RKO (cell line): ENCODE data around the gene ZNF32.

Source experiments
- DNase-seq: peaks from one replicate; pipeline ENCODE4 v3.0.0-alpha.2; 2016; ENCODE audit warnings: low spot score

The ZNF32 gene, protein sequence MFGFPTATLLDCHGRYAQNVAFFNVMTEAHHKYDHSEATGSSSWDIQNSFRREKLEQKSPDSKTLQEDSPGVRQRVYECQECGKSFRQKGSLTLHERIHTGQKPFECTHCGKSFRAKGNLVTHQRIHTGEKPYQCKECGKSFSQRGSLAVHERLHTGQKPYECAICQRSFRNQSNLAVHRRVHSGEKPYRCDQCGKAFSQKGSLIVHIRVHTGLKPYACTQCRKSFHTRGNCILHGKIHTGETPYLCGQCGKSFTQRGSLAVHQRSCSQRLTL

DNA sequence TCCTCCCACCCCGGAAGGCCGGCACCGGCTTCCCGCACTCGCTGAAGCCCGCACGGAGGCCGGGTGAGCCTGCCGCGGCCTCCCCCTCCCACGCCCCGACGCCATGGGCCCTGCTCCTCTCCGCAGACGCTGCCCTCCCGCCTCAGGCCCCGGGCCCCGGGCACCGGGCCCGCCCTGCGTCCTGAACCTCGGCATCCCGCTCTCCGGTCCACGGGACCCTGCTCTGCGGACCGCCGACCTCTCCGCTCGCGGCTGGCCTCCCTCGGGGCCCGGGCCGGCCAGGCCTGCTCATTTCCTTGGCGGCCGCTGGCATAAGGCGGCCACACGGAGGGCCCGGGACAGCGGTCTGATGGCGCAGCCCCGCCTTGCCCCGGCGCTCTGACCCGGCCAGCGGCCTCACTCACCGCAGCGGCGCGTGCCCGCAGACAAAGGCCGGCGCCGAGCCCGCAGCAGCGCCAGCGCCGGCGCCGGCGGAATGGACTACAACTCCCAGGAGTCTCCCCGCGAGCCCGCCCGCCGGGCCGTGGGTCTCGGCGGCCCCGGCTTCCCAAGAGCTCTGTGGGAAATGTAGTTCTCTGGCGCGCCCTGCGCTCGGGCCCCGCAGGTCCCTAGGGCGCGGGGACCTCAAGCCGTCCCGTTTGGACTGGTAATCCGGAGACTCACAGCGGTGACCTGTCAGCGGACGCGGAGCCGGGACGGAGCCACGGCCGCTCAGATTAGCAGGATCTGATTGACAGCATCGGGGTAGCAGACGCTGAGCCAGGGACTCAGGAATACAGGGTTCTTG, at the start of gene ZNF32:
Gene ZNF32, minus strand, starts transcription at position 484 of the 787 bp plus-strand sequence. CDS start 2,748 bp downstream, outside the sequence.
- peak; percentile 89 for DNase-seq

DNA sequence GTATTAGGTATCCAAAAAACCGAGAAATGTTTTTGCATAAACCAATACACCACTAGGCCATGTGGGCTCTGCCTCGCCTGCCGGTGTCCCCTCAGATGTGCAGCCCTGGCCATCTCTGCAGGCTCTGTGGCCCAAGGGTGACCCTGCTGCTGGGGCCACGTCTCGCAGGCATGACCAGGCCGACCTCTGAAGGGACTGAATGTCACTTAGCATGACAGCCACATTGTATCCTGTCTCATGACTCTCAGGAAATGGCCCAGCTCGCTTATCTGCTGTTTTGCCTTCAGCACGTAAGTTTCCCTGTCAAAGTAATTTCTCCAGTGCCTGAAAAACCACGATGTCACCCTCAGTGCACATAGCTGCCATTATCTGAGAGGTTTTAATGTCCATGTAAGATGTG, 49.5 kb upstream of the ZNF32 start:
- no peak for DNase-seq

DNA sequence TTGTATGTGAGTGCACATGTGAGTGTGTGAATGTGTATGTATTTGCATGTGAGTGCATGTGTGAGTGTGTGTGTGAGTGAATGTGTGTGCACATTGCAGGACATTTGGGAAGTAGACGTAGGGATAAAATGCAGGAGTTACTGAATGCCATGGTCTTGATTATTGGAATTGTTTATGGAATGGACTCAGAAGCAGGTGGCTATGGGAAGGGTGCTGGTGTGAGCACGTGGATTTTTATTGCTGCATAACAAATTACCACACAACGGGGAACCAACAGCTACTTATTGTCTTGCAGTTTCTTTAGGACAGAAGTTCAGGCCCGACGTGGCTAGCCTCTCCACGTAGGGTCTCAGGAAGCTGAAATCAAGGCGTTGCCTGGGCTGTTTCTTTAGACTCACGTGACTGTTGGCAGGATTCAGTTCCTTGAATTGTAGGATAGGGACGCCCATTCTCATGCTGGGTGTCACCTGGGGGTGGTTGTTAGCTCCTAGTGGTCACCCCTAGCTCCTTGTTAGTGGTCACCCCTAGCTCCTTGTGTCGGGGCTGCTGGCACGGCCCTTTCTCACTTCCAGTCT, 48.3 kb upstream of the ZNF32 start:
- DNase-seq, result no peak

DNA sequence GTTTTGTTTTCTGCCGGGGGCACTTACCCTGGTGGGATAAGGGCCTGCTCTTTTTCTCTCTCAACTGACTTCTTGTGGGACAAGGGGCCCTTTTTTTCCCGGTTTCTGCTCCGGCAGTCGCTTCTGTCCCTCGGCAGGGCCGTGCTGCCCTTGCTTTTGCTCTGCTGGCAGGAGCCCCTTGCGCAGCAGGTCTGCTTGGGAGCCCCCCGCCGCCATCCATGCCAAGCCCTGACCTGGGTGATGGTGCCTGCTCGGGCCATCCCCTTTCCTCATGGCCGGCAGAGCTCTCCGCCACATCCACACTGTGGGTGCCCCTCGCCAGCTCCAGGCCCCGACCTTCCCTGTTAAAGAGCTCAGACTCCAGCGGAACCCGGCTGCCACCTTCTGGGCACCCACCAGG, 47.0 kb upstream of the ZNF32 start:
- DNase-seq, result no peak

DNA sequence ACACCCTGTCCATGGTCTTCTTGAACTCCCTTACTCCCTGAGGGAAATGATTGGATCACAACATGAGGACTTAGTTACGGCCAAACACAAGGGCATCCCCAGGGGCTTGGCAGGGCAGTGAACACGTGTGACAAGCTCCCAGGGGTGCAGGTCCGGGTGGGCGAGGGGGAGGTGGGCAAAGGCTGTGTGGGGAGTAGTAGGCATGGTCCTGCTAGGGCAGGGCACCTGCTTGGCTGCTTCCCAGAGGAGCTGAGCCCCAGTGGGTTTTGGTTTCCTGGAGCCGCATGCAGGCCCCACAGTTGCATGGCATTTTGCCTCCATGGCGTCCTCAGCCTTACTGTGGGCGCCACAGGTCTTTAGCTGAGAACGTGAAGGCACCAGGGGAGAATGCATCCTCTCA, 46.6 kb upstream of the ZNF32 start:
- no peak for DNase-seq

DNA sequence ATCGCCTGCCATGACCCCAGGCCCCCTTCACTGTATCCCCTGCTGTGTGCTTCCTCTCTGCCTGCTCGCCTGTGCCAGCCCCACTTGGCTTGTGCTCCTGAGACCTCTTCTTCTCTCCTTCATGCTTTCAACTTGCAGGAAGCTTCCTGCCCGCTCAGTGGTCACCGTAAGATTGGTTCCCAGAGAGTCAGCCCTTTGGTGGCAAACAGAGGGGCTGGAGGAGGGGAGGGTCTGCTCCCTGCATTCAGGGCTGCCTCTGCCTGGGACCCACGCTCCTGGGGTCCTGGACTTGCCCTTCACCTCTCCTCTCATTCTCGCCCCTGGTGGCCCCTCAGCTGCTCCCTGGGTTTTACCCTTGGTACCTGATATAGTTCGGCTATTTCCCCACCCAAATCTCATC, 45.8 kb upstream of the ZNF32 start:
- DNase-seq, result no peak

DNA sequence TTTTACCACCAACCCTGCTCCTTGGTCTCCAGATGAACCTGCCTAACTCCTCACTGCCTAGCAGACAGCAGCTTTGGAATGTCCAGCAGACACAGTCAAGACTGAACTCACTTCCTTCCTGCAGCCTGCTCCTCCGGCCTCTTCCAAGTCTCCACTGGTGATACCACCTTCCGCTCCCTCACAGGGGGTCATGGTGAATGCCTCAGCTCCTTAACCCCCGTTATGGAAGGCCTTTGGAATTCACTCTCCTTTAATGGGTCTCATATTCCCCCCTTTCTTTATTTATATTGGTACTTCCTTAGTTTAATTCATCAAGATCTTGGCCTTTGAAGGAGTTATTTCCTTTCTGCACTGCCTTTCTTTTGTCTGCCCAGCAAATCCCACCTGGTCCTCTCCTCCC, 44.9 kb upstream of the ZNF32 start:
- no peak for DNase-seq

DNA sequence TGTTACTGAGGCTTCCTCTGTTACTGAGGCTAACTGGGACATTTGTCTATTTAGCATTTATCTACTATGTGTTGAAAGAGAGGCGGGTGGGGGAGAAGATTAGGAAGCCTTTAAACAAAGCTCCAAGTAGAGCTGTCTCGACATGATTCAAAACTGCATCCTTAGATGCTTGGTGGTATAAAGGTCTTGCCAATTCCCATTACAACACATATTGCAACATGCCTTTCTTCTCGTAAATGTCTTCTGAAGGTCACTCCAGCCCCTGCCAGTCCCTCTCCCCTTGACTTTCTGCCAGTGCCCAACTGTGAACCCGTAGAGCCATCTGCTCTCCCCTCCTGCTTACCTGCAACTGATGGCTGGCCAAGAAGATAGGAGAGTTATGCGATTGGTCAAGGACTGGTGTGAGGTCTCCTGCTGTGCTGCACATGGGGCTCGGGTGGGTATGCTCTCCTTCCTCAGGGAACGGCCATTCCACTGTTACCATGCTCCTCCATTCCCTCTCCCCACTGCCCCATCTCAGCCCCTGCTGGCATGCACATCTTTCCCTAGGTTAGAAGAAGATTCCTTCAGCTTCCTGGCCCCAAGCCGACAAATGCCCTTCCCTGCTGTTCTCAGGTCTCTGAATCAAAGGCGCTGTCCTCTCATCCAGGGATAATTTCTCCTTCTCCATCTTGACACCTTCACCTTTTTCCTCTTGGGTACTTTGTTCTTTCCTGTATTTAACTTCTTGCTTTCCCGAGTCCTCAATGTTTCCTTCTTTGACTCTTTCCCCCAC, 43.6 kb upstream of the ZNF32 start:
- DNase-seq, result no peak

DNA sequence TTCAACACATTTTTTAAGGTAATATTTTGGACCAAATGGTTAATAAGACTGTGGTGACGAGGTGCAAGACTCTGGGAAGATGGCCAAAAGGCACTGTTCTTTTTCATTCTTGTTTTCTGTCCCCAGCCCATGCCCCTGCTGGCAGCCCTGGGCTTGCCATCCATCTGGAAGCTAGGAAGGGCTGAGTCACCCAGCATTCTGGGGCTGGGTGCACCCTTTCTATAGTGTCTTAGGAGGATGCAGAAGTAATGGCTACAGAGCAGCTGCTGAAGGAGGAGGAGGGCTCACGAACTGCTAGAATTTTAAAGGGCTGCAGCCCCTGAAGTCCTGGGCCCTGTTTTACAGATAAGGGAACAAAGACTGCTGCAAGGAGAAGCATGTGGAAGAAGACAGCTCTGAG, 42.8 kb upstream of the ZNF32 start:
- DNase-seq, result peak; percentile 8

DNA sequence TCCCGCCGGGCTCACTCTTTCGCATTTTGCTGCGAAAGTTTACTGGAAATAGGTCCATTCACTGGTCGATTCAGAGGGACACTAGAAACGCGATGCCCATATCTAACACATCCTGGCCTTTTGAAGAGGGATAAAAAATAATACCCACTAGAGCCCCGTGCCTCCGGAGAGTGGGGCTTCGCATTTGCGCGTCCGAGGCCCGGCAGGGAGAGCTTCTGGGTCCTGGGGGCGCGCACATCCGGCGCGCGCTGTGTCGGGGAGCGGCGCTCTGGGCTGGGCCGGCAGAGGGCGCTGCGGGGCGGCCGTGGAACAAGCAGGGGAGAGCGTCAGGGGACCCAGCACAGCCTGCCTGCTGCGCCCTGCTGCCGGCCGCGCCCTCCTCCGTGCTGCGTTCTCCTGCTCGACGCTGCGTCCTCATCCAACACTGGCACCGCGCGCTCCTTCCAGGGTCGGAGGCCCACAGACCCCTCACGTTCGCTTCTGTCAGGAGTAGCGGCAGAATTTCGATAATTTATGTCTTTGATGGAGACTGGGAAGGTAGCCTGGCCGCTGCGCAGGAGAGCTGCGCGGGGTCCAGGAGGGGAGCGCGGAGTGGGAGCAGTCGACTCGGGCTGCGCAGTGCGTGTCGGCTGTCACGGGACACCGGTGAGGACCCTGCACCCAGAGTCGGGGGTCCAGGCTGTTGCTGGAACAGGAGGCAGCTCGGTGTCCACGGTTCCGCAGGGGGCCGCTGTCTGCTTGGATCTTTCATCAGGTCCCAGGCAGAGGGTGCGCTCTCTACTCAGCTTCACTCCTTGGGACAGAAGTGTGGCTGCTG, 41.5 kb upstream of the ZNF32 start:
- no peak for DNase-seq

DNA sequence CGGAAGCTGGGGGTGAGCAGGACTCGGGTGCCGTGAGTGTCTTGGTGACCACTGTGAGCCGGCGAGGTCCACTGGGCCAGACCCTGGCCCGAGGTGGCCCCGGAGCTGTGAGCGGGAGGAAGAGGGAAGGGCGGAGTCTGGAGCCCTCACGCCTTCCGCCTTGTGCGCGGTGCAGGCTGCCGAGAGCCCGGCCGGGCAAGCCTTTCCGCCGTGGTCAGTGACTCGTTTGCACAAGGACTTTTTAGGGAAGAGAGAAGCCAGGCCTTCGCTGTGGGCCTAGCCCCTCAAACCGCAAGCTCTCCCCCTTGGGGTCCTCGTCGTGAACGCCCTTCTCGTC, 40.9 kb upstream of the ZNF32 start:
- DNase-seq, result no peak

DNA sequence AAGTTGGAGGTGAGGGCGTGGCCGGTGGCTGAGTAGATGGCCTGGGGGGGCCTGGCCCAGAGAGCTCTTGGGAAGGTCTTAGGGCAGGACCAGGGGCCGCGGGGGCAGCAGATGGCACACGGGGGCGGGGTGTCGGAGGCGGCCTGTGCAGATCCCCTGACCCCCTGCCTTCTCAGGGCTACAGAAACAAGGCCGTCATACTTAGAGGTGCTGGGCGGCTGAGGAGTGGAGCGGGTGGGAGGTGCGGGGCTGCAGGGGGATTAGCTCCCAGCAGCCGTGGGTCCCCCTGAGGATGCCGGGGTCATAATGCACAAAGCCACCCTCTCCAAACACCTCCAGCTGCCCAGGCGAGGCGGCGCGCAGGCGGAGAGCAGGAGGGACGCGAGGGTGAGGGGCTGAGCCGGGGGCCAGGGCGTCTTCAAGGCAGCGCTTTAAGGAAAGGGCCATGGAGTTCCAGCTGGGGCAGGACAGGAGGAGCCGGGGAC, 40.4 kb upstream of the ZNF32 start:
- no peak for DNase-seq

DNA sequence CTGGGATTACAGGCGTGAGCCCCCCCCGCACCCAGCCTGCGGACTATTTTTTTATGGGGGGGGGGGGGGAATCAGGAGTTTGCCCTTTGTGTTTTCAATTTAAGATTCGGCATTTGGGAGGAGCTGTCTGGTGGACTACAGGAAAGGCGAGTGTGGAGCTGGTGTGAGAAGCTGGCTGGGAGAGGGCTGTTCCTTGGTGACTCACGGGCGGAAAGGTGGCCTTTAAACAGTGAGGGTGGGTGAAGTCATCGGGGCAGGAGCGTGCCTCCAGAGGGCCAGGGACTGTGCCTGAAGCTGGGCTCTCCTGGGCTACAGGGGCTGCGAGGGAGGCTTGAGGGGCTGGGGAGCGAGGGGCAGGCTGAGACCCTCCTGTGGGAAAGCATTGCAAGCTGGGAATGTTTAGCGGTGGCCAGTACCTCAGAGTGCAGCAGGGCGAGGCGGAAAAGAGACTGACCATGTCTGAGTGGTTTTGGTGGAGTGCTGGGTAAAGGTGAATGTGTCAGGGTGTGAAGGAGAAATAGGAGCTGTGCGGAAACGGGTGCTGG, 39.7 kb upstream of the ZNF32 start:
- DNase-seq, result no peak

DNA sequence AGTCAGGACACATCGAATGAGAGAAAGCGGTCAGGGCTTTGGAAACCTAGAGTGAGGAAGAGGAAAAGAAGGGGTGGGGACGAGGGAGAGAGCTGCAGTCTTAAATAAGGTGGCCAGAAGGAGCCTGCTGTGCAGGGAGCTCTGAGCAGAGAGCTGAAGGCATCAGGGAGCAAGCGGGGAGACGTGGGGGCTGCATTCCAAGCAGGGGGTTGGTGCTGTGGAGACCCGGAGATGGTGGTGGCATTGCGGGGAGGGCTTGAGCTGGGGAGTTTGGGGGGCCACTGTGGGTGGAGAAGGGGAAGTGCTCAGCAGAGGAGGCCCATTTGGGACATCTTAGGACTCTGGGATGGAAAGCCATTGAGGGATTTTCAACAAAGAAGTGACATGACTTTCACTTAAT, 38.7 kb upstream of the ZNF32 start:
- no peak for DNase-seq

DNA sequence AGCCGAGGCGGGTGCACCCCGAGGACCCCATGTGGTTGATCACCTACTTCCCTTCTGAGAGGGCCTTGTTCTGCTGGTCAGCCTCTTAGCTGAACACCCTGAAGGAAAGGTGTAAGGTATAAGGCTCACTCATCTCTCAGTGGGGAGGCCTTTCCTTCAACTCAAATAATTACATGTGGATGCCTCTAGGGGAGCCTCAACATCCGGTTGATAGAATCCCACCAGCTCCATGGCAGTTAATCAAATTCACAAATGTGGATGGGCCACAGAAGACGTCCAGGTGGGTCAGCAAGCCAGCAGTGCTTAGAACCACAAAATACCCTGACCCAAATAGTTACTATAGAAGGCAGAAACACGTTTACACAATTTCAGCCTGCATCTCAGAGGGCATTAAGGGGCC, 37.7 kb upstream of the ZNF32 start:
- peak; percentile 18 for DNase-seq

DNA sequence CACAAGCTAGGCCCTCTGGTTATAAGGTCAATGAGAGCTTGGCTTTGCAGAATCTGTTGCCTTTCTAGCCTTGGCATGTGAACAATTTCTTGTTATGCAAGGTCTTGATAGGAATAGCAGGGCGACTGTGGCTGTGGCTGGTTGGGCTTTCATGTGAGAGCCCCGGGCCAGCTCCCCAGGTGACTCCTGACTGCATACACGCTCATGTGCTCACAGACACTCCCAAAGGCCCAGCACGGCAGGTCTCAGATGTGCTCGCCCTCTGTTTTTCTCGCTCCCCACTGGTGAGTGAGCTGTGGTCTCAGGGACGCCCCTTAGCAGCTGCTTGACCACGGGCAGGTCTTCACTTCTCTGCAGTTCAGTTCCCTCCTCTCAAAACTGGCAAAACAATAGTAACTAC, 37.1 kb upstream of the ZNF32 start:
- no peak for DNase-seq

DNA sequence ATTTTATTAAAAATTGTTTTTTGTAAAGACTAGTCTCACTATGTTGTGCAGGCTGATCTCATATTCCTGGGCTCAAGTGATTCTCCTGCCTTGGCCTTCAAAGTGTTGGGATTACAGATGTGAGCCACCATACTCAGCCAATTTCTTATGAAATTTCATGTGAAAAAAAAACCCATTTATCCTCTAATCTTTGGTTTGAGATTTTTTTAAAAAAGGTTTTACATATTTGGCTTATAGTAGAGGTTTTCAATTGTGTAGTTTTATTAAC, 35.5 kb upstream of the ZNF32 start:
- no peak for DNase-seq

DNA sequence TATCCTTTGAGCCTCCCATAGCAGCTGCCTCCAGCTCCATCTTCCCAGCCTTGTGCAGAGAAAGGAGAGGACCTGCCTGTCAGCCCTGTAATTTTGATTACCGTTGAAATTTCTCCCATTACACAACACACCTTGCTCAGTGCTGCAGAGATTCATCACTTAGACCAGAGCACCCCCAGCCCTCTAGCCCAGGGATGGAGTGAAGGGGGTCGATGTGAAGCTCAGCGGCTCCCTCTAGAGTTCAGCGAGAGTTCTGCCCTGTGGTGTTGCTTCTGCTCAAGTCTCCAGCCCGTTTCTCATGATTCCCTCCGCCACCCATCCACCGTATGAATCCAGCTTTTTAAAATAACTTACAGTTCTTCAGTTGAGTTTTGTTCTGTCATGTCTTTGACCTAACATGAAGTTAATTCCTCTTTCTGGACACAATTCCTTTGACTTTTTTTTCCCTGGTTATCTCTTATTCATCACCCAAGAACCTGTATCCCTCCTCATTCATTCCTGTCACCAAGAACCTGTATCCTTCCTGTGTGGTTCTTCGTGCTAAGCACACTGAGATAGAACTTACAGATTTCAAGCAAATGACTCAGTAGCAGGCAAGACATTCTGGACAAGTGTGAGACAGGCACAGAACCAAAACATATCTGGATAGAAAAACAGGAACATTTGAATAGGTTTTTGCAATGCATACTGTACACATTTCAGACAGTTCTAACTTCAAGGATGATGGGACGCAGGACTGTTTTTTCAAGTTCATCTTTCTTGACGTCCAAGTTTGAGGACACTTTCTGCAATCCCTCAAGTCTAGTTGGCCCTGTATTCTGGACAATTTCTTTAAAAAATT, 35.0 kb upstream of the ZNF32 start:
- peak; percentile 17 for DNase-seq

DNA sequence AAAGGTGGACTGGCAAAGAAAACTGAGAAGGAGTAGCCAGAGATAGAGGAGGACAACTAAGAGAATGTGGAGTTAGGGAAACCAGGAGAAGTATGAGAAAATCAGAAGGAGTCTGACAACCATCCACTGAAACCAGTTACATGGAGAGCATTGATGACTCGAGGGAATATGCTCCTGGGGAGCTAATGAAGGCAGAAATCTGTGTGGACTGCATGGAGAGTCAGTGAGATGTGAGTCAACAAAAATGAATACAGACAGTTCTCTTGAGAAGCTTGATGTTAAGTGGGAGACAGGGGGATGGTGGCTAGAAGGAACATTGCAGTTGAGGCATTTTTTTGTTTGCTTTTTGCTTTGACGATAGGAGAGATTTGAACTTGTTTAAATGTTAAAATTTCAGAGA, 34.3 kb upstream of the ZNF32 start:
- DNase-seq, result no peak

DNA sequence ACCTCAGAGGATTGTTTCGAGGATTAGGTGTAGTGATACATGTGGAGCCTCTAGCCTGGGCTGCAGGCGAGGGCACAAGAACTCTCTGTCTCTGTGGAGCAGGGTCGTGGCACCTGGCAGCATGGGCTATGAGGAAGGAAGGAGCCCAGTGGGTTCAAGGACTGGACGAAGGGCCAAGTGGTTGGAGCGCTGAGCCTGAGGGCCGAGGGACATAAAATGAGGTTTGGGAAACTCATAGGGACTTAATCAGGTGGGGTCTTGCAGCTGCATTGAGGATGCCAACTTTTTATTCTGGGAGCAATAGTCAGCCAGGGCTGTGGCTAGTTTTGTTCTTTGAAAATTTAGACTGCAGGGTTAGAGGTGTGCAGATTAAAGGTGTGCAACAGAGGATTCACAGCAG, 33.0 kb upstream of the ZNF32 start:
- no peak for DNase-seq

DNA sequence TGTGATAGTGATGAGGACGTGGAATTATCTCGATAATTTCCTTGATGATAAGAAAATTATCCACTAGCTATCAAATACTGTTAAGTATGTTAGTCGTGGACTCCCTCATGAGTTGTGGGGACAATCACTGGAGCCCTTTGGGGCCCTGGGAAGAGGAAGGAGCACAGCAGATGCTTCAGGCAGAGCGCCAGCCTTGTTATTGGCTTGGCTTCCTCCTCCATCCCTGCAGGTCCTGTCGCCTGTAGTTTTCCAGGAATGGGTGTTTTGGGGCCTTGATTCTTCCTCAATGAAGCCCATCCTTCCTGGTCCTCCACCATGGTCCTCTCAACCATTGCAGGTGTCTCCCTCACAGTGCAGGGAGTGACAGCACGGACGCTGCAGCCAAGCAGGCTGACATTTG, 32.5 kb upstream of the ZNF32 start:
- no peak for DNase-seq
